SK-N-SH treated with all-trans-retinoic acid at 6 μM for 48 hours (cell line): ENCODE measurements around the gene ACOT7.

Source experiments
- BACH2 ChIP-seq: fragments of 250-450 bp; sonication (Bioruptor Pico); IDR thresholded peaks from 2 replicates; pipeline ENCODE4 v1.9.0; 2021; ENCODE audit warnings: mild to moderate bottlenecking, borderline replicate concordance
- ESRRG ChIP-seq: fragments of 250-450 bp; sonication (Bioruptor Pico); IDR thresholded peaks from 2 replicates; pipeline ENCODE4 v1.6.1; 2021; ENCODE audit warnings: mild to moderate bottlenecking
- RARB ChIP-seq: fragments of 250-450 bp; sonication (Bioruptor Pico); IDR thresholded peaks from 2 replicates; pipeline ENCODE4 v1.8.0; 2021; ENCODE audit warnings: mild to moderate bottlenecking, moderate library complexity
- TCF4 ChIP-seq: fragments of 250-450 bp; sonication (Bioruptor Pico); IDR thresholded peaks from 2 replicates; pipeline ENCODE4 v1.8.0; 2021; ENCODE audit warnings: mild to moderate bottlenecking, moderate library complexity, borderline replicate concordance
- ZNF70 ChIP-seq: fragments of 450-650 bp; formaldehyde crosslinking; IDR thresholded peaks from 2 replicates; pipeline ENCODE4 v1.5.0; 2020; ENCODE audit warnings: mild to moderate bottlenecking, moderate library complexity
- TF ChIP-seq, protein P1 (sequence below): fragments of 250-450 bp; sonication (Bioruptor Pico); IDR thresholded peaks from 2 replicates; pipeline ENCODE4 v1.8.0; 2020; ENCODE audit warnings: mild to moderate bottlenecking, moderate library complexity, borderline replicate concordance

DNA sequence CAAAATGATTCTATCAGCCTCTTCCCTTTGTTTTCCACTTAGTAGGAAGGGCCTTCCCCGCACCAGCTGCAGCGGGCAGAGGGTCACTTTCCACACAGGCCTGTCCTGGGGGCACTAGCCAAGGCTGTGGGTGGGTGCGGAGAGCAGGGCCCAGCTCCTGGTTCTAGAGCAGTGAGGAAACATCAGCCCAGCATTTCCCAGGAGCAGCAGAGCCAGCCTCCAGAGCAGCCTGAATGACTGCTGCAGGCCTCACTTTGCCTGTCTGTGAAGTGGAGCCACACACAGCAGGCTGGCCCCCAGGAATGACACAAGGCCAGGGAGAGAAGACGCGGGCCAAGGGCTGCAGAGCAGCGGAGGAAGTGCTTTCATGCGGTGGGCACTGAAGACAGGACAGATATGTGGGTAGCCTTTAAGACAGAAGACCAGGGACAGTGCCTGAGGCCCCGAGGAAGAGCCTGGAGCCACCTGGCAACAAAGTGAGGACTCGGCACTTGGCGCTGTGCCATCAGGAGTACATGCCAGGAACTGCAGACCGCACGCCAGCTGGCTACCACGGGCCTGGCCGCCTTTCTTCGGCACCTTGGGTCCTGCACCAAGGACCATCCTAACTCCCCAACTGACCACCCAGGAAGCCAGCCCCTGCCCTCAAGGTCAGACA, 42.0 kb downstream of the ACOT7 start:
- TF ChIP-seq, protein P1, sequence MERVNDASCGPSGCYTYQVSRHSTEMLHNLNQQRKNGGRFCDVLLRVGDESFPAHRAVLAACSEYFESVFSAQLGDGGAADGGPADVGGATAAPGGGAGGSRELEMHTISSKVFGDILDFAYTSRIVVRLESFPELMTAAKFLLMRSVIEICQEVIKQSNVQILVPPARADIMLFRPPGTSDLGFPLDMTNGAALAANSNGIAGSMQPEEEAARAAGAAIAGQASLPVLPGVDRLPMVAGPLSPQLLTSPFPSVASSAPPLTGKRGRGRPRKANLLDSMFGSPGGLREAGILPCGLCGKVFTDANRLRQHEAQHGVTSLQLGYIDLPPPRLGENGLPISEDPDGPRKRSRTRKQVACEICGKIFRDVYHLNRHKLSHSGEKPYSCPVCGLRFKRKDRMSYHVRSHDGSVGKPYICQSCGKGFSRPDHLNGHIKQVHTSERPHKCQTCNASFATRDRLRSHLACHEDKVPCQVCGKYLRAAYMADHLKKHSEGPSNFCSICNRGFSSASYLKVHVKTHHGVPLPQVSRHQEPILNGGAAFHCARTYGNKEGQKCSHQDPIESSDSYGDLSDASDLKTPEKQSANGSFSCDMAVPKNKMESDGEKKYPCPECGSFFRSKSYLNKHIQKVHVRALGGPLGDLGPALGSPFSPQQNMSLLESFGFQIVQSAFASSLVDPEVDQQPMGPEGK (CRISPR knock-in tag) = no peak
- TF ChIP-seq BACH2 (CRISPR knock-in tag) (no peak), ESRRG (CRISPR knock-in tag) (no peak), ZNF70 (CRISPR knock-in tag) (no peak), TCF4 (CRISPR knock-in tag) (no peak), RARB (CRISPR knock-in tag) (no peak)
